Fibroblast of the conjunctiva (primary cell): ENCODE data around the gene TBC1D2B.
"Not testable (repeated sequence)": the region's sequence is repeated elsewhere in the genome, so short reads cannot be mapped to it uniquely, and the experiment has no call there.

Experiments
- DNase-seq: peaks from one replicate; pipeline ENCODE4 v3.0.0-alpha.2; 2010; ENCODE audit warnings: low read depth

The TBC1D2B gene

DNA sequence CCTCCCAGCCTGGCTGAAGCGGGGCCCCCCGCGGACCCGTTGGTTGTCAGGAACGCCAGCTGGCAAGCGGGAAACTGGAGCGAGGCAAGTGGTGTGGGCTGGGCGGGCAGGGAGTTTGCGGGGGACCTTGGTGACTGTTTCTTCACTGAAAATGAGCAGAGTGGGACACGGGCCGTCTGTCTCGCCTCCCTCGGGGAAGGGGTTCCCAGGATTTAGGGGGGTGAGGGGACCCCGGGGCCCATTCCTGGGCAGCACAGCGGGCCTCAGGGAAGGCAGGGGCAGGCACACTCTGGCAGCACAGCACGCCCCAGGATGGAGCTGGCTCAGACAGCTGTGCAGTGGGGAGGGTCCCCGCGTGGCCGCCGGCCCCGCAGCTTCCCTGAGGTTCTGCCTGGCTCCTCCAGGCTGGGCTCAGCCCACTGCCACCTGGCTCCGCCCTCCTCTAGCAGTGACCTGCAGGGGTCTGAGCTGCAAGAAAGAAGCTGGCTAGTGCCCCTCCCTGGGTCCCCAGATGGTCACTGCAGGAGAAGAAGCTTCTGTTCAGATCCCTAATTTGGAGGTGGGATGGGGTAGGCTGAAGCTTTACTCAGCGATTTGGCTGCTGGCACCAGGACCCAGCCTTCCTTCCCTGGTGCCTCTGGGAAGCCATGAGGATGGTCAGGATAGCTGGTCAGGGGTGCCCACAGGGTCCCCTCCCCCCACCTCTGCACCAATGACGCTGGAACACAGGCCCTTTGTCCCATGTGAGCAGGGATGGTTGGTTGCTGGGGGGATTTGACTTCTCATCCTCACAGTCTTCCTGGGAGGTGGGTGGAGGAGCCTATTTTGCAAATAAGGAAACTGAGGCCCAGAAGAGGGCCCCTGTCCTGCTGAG, 90.4 kb downstream of the TBC1D2B start:
- DNase-seq = no peak

DNA sequence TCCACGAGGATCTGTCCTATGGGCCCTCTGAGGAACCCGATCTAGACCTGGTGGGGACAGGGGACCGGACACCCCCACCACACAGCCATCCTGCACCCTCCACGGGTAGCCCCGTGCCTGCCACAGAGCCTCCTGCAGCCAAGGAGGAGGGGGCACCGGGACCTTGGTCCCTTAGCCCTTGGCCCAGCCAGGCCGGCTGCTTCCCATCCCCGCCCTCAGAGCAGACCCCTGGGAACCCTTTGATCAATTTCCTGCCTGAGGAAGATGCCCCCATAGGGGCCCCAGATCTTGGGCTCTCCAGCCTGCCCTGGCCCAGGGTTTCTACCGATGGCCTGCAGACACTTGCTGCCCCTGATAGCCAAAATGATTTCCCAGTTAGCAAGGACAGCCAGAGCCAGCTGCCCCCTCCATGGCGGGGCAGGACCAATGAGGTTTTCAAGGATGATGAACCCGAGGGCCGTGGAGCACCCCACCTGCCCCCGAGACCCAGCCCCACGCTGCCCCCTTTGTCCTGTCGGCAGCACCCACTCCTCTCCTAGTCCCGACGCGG, 91.5 kb downstream of the TBC1D2B start:
- no peak for DNase-seq

DNA sequence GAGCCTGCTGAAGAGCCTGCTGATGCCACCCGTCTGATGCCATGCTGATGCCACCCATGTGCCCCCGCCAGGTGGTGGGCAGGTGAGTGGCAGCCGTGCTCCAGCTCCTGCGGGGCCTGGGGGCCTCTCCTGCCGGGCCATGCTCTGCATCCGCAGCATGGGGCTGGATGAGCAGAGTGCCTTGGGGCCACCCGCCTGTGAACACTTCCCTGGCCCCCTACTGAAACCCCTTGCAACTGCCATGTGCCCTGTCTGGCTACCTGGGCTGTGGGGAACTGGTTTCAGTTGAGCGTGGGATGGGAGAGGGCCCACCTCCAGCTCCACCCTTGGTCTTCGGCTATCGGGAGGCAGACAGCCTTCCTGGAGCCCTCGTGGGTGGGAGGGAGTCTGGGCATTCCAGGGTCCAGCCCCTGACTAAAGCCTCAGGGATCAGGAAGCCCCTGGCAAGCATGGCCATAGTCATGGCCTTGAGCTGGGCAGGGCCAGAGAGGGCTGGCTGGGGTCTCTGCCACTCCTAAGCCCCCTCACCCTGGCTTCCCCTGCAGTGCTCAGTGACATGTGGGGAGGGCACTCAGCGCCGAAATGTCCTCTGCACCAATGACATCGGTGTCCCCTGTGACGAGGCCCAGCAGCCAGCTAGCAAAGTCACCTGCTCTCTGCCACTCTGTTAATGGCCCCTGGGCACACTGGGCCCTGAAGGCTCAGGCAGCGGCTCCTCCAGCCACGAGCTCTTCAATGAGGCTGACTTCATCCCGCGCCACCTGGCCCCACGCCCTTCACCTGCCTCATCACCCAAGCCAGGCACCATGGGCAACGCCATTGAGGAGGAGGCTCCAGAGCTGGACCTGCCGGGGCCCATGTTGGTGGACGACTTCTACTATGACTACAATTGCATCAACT, 92.2 kb downstream of the TBC1D2B start:
- DNase-seq = no peak

DNA sequence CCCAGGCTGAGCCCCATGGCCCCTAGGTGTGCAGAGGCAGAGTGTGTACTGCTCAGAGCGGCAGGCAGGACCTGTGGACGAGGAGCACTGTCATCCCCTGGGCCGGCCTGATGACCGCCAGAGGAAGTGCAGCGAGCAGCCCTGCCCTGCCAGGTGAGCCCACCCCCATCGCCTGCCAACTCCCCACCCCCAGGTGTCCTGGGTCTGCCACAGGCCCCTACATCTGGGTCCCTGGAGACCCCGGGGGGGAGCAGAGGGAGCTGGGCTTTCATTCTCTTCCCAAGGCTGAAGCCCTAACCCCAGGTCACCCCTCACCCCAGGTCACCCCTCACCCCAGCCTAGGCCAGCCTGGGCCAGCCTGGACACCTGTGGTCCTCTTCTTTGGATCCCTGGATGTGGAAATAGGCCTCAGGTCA, 93.1 kb downstream of the TBC1D2B start:
- no peak for DNase-seq

DNA sequence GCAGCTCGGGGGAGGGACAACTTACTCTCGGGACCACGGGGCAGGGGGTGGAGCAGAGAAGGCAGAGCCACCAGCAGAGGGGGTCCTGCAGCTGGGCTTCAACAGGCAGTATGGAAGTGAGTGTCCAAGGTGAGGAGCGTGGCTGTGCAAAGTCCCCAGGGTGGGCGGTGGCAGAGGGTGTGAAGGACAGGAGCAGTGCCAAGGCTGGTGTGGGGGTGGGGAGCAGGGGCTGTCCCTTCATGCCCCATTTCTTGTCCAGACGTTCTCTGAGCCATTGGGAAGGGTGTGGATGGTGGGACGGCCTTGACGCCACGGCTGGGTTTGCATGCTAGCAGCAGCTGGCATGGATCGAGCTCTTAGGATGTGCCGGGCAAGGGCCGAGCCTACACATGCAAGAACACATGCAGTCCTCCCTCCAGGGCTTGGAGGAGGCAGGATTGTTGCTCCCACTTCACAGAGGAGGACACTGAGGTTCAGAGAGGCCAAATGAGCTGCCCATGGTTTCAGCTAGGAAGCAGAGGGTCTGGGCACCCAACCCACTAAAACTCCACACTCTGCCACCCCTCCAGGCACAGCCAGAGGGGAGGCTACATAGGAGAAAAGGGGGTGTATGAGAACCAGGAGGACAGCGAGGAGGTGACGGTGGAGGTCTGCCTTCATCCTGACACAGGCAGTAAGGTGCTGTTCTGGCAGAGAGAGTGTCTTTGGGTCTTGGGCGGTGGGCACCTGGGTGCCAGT, 93.6 kb downstream of the TBC1D2B start:
- no peak for DNase-seq

DNA sequence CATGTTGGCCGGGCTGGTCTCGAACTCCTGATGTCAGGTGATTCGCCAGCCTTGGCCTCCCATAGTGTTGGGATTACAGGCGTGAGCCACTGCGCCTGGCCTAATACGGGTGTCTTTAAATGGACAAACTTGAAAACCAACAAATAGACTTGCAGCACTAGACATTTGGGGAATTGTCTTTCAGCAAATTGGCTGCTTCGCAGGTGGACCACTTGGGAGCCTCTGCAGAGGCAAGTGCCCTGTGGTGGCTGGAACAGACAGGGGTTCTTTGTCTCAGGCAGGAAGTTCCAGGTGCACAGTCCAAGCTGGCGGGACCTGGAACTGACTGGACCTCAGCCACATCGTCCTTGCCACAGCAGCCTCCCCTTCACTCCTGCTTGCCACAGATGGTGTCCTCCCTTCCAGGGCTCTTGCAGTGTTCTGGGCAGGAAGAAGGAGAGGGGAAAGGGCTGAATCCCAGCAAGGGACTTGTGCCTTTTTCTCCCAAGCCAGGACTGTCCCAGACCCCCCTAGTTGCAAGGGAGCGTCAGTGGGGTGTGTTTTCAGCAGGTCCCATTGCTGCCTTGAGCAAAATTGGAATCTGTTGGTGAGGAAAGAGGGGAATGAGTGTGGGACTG, 94.3 kb downstream of the TBC1D2B start:
- no peak for DNase-seq

DNA sequence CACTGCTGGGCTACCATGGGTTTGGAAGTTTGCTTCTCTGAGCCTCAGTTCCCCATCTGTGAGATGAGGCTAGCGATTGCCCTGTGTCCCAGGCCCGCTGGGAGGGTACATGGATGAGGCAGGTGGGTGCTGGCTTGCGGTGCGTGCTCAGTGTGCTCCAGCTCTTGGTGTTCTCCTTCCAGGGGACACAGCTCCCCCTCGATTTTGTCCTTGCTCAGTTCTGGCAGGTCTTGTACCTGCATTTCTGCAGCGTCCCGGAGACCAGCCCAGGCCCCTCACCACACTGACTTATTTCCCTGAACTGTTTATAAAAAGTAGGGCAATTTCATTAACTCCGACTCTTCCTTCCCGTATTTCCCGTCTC, 95.4 kb downstream of the TBC1D2B start:
- no peak for DNase-seq

DNA sequence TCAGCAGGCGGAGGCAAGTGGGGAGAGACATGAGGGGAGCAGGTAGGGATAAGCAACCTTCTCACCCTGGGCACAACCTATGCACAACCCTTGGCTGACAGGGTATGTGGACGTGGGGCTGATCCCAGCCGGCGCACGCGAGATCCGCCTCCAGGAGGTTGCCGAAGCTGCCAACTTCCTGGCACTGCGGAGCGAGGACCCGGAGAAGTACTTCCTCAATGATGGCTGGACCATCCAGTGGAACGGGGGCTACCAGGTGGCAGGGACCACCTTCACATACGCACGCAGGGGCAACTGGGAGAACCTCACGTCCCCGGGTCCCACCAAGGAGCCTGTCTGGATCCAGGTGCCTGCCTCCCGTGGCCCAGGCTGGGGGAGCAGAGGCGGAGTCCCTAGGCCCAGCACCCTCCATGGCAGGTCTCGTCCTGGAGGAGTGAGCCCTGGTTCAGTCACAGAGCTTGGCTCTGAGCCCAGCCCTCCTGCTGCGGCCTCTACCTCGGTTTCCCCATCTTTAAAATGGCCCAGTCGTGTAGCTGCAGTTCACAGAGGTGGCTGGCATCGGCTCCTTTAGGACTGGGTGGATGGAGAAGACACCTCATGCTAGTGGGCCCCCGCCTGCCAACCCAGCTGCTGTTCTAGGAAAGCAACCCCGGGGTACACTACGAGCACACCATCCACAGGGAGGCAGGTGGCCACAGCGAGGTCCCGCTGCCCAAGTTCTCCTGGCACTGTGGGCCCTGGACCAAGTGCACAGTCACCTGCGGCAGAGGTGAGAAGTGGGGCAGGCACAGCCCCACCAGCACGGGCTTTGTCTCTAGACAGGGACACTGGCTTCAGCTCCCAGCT, 96.0 kb downstream of the TBC1D2B start:
- DNase-seq = no peak

DNA sequence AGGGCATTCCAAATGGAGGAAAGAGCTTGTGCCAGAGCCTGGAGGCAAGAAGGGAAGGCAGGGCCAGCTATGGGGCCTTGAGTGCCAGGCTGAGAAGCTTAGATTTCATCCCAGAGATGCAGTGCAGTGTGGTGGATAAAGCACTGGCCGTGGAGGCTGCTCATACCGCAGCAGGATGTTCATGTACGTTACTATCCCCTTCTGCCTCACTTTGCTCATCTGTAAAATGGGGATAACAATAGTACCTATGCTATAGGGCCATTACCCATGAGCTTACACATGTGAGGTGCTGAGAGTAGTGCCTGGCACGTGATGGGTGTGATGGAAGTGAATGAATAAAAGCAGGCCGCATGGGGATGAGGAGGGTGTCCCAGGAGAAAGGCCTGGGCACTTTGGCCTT, 96.8 kb downstream of the TBC1D2B start:
- DNase-seq = not testable (repeated sequence)

DNA sequence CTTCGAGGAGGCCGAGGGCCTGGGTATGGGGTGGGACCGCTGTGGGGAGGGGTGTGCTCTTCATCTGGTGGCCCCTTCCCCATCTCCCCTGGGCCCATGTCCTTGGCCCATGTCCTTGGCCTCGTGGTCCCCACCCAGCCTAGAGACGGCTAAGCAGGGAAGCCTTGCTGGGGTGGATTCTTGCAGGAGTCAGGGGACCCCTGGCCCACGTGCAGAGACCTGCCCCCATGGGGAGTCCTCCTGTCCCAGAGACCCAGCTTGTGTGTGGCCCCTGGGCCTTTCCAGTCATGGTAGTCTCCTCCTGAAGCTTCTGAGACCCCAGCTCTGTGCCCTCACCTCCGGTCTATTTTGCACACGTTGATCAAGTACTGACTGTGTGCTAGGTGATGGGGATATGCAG, 97.4 kb downstream of the TBC1D2B start:
- DNase-seq = no peak

DNA sequence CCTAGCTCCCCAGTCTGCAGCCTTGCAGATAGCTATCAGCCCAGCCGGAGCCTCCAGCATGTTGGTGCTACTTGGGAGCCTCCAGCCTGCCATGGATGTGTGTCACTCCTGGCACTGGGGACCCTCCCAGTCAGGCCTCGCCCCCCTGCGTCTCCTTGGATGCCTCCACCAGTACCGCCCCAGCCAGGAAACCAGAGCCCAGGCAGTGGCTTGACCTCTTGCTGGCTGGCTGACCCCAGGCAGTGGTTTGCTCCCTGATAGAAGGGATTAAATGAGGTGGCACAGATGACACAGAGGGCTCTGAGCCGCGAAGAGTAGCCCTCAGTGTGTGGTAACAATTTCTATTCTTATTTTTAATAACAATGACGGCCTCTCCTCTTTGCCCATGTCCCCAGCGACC, 98.4 kb downstream of the TBC1D2B start:
- DNase-seq = not testable (repeated sequence)

DNA sequence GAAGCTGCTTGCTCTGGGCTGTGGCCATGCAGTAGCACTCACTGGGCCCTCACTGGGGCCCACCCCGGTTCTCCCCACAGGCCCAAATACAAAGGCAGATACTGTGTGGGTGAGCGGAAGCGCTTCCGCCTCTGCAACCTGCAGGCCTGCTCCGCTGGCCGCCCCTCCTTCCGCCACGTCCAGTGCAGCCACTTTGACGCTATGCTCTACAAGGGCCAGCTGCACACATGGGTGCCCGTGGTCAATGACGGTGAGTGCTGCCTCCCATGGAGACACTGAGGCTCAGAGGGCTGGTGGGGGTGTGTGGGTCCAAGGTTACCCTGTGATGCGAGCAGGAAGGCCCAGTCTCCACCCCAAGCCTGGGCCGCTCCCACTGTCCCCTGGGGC, 98.8 kb downstream of the TBC1D2B start:
- DNase-seq = not testable (repeated sequence)

DNA sequence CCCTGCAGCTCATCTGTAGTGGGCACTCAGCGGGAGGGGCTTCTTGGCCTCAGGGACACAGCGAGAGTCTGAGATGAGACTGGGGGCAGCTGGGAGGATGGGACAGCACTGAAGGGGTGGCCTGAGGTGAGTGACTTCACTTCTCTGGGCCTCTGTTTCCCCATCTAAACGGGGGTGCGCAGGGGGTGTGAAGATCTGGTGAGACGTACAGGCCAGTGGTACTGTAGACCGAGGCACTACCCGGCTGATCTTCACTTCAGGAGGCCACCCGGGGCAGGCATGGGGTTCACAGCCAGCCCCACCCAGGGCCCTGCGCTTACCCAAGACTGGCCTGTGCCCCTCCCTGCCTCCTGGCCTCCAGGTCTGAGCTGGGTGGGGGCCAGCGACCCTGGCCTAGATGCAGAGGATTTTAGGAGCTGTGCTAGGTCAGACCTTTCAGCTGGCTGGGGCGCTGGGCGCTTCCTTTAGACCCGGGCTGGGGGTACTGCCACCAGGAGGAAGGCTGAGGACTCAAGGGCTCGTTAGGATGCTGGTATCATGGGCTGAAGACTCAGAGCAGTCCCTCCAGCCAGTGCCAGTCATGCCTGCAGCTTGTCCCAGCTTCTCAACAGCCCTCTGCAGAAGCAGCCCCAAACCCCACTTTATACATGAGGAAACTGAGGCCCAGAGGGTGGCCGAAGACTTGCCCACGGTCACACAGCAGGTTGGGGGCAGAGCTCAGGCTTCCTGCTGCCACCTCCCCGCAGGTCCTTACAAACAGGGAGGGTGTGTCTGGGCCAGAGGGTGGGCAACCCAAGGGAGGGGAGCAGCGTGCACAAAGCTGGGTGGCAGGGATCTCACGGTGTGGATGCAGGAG, 99.4 kb downstream of the TBC1D2B start:
- not testable (repeated sequence) for DNase-seq

DNA sequence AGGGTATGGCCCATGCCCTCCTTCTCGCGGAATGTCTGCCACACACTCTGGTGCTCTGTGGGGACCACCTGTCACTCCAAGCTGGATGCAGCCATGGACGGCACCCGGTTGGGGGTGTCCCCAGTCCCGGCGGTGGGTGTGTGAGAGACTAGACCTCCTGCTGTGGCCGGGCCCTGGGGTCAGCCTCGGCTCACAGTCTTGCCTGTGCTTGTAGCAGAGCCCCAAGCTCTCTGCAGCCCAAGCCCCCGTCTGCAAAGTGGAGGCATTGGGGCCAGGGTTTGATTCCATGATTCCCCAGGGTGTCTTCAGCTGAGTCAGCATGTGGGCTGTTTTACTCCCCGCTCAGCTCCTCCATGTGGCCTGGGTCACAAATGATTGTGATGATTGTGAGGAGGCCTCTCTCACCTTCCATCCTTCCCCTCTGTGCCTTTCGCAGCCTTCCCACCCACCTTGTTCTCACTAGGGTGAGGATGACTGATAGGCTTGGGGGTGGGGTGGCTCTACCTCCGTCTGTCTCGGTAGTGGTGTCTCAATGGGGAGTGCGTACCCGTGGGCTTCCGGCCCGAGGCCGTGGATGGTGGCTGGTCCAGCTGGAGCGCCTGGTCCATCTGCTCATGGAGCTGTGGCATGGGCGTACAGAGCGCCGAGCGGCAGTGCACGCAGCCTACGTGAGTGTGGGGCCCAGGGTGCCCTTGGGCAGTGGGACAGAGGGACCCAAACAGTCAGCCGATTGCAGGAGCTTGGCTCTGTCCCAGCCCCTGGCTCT, 100.6 kb downstream of the TBC1D2B start:
- DNase-seq = not testable (repeated sequence)

DNA sequence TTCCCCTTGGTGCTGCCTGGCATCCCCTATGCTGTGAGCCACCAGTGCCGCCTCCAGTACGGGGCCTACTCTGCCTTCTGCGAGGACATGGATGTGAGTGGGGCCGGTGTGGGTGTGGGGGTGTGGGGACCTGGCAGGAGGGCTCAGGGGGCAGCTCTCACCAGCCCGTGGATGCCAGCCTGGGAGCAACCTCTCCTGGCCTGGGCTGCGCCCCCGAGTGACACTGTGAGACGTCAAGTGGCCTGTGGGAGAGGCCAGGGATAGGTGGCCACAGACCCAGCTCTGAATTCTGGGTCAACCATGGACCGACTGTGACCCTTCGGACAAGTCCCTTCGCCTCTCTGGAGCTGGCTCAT, 101.4 kb downstream of the TBC1D2B start:
- DNase-seq = not testable (repeated sequence)

DNA sequence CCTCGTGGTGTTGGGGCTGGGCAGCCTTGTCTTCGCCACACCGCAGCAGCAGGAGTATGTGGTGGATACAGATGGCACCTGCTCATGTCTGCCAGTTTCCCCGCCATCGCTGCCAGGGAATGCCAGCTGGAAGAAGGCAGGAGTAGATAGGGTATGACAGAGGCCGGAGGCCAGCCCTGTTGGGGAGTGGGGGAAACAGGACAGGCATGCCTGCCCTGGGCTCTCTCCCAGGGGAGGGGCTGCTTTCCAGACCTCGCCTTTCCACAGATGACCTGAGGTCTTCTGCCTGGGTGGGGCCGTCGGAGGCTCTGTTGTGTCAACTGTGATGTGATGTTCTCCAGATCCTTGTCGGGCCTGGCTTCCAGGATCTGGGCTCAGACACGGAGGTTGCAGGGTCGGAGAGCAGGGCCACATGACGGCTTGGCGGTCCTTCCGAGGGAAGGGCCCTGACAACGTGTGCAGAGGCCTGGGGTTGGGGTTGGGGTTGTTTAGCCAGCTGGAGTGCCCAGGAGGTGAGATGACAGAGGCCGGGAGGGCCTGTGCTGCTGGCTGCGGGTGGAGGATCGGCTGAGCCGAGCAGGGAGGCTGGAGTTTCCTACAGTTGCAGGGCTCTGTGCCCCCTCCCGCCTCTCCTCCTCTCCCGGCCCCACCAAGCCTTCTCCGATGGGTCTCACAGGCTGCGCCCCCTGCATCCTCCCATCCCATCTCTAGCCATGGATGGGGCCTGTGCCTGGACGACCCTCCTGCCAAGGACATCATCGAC, 102.0 kb downstream of the TBC1D2B start:
- DNase-seq = no peak

DNA sequence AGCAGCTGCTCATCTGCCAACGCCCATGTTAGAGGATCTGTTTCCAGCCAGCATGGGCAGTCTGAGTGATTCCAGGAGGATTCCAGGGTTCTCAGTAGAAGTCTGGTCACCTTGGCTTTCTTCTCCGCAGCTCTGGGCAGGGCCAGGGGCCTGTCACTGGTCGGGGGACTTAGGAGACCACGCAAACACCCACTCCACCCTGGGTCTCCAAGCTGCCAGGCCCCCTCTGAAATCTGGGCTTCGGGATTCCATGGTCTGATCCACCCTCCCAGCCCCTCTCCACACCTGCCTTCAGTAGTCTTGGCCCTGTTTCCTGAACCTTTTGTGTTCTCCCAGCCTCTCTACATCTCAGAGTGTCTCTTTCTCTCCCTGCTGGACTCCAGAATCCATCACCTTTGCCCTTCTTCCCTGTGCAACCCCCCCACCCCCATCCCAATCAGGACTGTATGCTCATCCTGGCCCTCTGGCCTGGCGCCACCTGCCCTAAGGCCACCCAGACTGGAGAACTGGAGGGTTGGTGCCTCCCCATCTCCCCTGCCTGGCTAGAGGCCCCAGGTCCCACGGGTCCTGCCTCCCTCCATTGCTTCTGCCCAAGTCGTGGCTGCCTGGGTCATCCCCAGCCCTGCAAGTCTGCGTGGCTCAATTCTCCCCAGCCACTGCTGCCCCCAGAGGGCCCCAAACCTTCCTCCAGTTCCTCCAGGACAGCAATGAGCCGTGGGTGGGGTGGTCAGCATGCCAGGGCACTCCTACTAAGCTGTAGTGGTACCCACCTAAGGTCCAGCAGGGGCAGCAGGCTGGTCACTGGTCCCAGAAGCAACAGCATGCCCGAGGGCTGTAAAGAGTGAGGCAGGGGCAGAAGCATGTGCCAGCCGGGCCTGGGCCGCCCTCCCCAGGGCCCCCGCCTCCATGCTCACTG, 102.8 kb downstream of the TBC1D2B start:
- no peak for DNase-seq
